Fibroblast of skin of right quadriceps (primary cell): ENCODE measurements around the gene PDE8A.

ENCODE experiments used
- DNase-seq: peaks from one replicate; pipeline ENCODE4 v3.0.0-alpha.2; 2013

The PDE8A gene, protein sequence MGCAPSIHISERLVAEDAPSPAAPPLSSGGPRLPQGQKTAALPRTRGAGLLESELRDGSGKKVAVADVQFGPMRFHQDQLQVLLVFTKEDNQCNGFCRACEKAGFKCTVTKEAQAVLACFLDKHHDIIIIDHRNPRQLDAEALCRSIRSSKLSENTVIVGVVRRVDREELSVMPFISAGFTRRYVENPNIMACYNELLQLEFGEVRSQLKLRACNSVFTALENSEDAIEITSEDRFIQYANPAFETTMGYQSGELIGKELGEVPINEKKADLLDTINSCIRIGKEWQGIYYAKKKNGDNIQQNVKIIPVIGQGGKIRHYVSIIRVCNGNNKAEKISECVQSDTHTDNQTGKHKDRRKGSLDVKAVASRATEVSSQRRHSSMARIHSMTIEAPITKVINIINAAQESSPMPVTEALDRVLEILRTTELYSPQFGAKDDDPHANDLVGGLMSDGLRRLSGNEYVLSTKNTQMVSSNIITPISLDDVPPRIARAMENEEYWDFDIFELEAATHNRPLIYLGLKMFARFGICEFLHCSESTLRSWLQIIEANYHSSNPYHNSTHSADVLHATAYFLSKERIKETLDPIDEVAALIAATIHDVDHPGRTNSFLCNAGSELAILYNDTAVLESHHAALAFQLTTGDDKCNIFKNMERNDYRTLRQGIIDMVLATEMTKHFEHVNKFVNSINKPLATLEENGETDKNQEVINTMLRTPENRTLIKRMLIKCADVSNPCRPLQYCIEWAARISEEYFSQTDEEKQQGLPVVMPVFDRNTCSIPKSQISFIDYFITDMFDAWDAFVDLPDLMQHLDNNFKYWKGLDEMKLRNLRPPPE

GRCh38 chr15:84981711-84982300 lies at the start of gene PDE8A:
Gene PDE8A (plus strand): TSS chr15:84981856. CDS start chr15:84982163, 307 bp downstream.
- DNase-seq: peak; percentile 51

GRCh38 chr15:84934942-84935729 lies 46.5 kb upstream of the PDE8A start:
- no peak for DNase-seq

GRCh38 chr15:84937144-84937543 lies 44.5 kb upstream of the PDE8A start:
- no peak for DNase-seq

DNA sequence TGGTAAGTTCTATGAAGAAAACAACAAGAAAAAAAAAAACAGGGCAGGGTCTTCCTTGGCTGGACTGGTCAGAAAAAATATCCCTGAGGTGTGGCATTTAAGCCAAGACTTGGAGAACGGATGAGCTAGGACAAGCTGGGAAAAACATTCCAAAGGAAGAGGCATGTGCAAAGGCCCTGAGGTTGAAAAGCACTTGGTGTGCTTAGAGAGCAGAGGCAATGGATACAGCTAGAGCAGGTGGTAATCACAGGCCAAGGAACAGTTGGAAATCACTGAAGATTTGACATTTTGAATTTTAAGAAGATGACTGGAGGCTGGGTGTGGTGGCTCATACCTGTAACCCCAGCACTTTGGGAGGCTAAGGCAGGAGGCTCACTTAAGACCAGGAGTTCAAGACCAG lies 42.9 kb upstream of the PDE8A start:
- DNase-seq: no peak

DNA sequence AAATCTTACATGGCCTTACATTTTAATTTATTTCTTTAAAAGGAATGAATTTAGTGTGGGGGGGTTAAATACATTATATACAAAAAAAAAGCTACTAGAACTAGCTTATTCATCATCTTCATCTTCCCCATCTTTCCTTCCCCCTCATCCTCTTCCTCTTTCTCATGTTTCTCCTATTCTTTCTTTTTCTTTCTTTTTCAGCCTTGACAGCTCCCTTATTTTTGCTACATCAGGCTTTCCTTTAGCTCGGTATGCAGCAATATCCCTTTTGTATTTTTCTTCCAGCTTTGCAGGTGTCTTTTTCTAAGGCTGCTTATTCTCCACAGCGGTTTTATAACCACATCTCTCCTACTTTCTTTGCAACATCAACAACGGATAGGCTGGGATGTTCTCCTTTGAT lies 41.3 kb upstream of the PDE8A start:
- no peak for DNase-seq

GRCh38 chr15:84942456-84942855 lies 39.2 kb upstream of the PDE8A start:
- DNase-seq: no peak

DNA sequence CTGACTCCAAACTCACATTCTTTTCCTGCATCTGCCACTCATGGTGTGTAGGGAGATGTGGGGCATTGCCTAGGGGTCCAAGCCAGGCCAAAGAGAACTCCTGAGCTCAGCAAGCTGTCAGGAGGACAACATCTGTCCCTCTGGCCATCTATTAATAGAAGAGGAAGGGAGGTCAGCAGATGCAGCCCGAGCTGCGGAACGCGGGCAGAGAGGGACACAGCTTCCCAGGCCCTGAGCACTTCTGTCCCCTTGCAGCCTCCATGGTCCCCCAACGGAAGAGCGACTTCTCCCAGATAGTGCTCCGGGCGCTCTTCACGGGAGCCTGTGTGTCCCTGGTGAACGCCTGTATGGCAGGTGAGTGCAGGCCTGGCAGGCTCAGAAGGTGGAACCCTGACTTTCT lies 37.3 kb upstream of the PDE8A start:
- DNase-seq: no peak

- no peak for DNase-seq
Observed at GRCh38 chr15:84944861-84945260, 36.8 kb upstream of the PDE8A start.

DNA sequence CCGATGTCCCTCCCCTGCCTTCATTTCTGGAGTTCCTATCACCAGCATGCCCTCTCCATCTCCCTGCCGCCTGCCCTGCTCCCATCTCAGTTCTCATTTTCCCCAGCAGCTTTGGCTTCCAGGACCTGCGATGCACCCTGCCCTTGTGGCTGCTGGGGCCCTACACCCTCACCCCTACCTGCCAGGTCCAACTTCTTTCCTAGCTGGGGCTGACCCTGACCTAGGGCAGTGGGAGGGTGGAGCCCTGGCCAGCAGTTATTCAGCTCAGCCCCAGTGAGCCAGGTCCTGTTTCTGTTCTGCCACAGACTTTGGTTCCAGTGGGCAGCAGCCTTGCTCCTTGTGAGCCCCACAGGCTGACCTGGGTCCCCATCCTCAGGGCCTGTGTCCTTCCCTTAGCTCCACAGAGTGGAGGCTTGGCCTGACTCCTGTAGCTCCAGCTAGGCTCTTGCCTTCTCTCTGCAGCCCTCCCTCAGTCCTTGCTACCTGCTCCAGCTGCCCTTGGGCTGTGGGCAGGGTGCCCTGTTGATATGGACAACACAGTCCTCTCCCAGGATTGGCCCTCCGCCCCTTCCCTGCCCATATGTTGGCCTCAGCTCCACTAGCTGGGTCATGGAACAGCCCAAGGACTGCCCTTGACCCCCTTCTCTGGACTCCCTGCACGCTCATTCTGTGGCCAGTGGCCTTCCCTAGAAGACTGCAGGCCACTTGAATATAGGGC lies 34.7 kb upstream of the PDE8A start:
- no peak for DNase-seq

GRCh38 chr15:84947947-84948830 lies 33.5 kb upstream of the PDE8A start:
- DNase-seq: peak; percentile 96

GRCh38 chr15:84949043-84949442 lies 32.6 kb upstream of the PDE8A start:
- DNase-seq: peak; percentile 64

- no peak for DNase-seq
Observed at GRCh38 chr15:84949845-84950569, 31.6 kb upstream of the PDE8A start.

- DNase-seq: no peak
Observed at GRCh38 chr15:84950570-84951111, 31.0 kb upstream of the PDE8A start.

DNA sequence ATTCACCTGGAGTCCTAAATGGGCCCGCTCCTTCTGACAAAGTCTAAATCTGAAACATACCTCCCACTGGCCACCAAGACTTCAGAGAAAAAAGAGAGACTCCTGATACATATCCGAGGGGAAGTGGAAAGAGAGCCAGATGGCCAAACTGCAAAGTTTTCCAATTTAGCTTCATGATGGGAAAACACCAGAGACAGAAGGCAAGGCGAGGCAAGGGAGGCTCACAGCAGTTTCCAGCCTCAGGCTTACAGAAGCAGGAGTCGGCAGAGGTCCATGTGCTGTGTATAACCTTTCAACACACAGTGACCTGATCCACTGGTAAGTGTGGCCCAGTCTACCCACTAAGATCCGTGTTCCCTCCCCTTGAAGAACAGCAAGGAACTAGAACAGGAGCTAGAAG lies 29.9 kb upstream of the PDE8A start:
- DNase-seq: no peak

DNA sequence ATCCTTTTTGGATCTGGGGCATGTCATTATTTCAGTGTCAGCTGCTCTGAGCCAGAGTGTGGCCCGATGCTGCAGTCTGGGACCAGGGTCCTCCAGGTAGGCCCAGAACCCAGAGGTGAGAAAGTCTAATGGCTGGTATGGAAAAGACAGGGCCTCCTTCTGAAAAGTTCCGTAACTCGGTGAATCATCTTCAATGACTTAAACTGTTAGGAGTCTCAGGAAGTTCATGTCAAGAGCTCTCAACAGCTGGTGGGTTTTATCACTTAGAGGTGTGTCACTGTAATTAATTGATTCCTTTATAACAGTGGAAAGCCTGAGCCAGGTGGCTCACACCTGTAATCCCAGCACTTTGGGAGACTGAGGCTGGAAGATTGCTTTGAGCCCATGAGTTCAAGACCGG lies 28.5 kb upstream of the PDE8A start:
- peak; percentile 36 for DNase-seq

DNA sequence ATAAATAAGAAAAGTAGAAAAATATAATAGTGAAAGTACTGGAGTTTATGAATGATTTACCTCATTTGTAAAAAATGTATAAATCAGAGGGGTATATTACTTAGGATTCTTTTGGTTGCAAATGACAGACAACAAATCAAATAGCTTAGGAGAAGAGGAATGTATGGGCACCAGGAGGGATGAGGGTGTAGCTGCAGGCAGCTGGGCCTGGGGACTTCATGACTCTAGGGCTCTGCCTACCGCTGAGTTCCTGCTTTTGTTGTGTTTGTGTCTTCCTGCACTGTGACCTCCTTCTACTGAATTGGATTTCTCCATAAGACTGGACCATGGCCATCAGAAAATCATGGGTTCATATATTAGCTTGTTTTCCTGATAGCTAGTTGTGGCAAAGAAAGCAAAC lies 27.9 kb upstream of the PDE8A start:
- no peak for DNase-seq

DNA sequence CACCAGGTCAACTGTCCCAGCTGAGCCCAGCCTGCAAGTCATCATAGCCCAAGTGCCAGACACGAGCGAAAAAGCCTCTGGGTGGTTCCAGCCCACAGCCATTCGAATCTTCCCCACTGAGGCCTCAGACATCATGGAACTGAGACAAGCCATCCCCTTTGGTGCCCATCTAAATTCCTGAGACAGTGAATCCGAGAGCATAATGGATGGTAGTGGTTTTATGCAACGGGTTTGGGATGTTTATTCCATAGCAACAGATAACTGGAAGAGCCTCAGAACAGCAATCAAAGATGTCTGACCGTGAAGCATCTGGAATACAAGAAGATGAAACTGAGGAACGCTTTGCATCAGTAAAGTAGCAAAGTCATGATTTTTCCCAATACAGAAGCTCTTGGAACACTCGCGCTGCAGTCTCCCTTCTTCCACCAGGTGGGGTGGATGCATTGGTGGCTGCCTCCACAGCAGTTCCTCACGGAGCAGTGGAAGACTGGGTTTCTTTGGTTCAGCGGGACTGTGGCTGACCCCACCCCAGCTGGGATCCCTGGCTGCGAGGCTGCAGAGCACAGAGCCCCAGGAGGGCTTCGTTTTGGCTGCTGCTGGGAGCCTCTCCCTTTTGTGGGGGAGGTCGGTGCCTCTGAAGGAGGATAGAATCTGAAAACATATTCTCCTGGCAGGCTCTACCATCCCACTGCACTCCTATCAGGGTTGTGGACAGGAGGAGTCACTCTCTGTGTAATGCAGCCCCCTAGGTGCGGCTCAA lies 26.4 kb upstream of the PDE8A start:
- peak; percentile 71 for DNase-seq

- no peak for DNase-seq
Observed at GRCh38 chr15:84956199-84956598, 25.5 kb upstream of the PDE8A start.

DNA sequence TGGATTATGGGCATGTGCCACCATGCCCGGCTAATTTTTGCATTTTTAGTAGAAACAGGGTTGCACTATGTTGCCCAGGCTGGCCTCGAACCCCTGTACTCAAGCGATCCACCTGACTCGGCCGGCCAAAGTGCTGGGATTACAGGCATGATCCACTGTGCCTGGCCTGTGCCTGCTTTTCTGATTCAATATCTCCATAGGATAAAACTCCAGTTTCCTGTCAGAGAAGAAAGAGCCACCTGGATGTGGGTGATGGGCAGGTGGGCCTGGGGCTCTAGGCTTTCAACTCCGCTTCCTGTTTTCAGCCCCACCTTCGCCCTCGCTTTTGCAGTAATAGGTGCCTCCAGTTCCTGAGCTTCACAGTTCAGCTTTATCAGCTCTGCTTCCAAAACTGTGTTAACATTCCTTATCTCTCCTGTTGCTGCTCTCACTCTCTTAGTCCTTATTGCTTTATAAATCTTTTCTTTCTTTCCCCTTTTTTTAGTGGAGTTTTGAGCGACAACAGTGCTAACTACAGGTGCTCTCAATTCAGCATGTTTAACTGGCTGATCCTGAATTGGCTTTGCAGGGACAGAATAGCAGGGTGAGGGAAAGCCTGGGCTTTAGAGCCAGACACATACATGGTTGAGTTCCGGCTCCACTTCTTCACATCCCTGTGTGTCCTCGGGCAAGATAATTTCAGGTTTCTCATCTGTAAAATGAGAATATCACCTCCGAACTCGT lies 21.1 kb upstream of the PDE8A start:
- DNase-seq: no peak
